HepG2 (cell line): ENCODE measurements around the gene TMX4. TPM values are rescaled to one million over a fixed set of nuclear protein-coding genes. Genes with fewer than 3 reads are reported as not detected.

Experiments used
- AKNA ChIP-seq: sonication (generic); formaldehyde crosslinking; IDR thresholded peaks from 2 replicates; pipeline ENCODE4 v1.4.0; 2020; ENCODE audit warnings: missing genetic modification reagents, borderline replicate concordance
- BCLAF1 ChIP-seq: fragments of 450-650 bp; IDR thresholded peaks from 2 replicates; pipeline ENCODE4 v1.6.1; 2017; ENCODE audit warnings: mild to moderate bottlenecking
- CEBPG ChIP-seq: IDR thresholded peaks from 2 replicates; pipeline ENCODE4 v1.6.1; 2016
- ELF3 ChIP-seq: IDR thresholded peaks from 2 replicates; pipeline ENCODE4 v1.6.1; 2016; ENCODE audit warnings: missing genetic modification reagents, missing compliant biosample characterization
- GPN1 ChIP-seq: sonication (generic); formaldehyde crosslinking; IDR thresholded peaks from 2 replicates; pipeline ENCODE4 v1.5.1; 2020; ENCODE audit warnings: missing genetic modification reagents, borderline replicate concordance
- JDP2 ChIP-seq: sonication (generic); formaldehyde crosslinking; IDR thresholded peaks from 2 replicates; pipeline ENCODE4 v1.8.1; 2022; ENCODE audit warnings: missing genetic modification reagents, borderline replicate concordance
- MBNL3 ChIP-seq: fragments of 250-450 bp; sonication (Bioruptor Pico); conservative IDR thresholded peaks from 2 replicates; pipeline ENCODE4 v1.8.0; 2022; ENCODE audit warnings: mild to moderate bottlenecking, inconsistent platforms
- MXD1 ChIP-seq: sonication (generic); formaldehyde crosslinking; IDR thresholded peaks from 2 replicates; pipeline ENCODE4 v1.4.0; 2020; ENCODE audit warnings: mild to moderate bottlenecking, missing genetic modification reagents
- NFIC ChIP-seq: IDR thresholded peaks from 2 replicates; pipeline ENCODE4 v1.6.1; 2012; ENCODE audit warnings: mild to moderate bottlenecking, low read length, inconsistent platforms
- PAWR ChIP-seq: sonication (generic); formaldehyde crosslinking; IDR thresholded peaks from 2 replicates; pipeline ENCODE4 v1.4.0; 2020; ENCODE audit warnings: missing genetic modification reagents, mild to moderate bottlenecking, borderline replicate concordance
- ZNF577 ChIP-seq: sonication (generic); formaldehyde crosslinking; IDR thresholded peaks from 2 replicates; pipeline ENCODE4 v1.4.0; 2020; ENCODE audit warnings: mild to moderate bottlenecking, low read depth, missing genetic modification reagents, borderline replicate concordance
- ZNF687 ChIP-seq: sonication (generic); formaldehyde crosslinking; IDR thresholded peaks from 2 replicates; pipeline ENCODE4 v1.5.1; 2020; ENCODE audit warnings: mild to moderate bottlenecking, missing genetic modification reagents, moderate library complexity
- polyA plus RNA-seq, 8 experiments: library from polyadenylated mRNA; depleted of rRNA in 3 of 8; stranded (reverse) in 7 of 8; unstranded in 1 of 8; fragments of >200 nt; fragmentation: Illumina TruSeq in 4 of 8; extraction: Trizol in 4 of 8; gene quantifications; 2 replicates each; pipeline versions ENCODE4 v1.2.1 to v1.2.3, GENCODE V29; 2011 to 2016; ENCODE audit warnings: low read depth in 4 of 8, missing spikeins in 1 of 8, mixed read lengths in 1 of 8; ENCODE audit not compliant: insufficient read depth in 1 of 8
- total RNA-seq, 5 experiments: library from RNA; depleted of rRNA; stranded (reverse); fragments of >200 nt; fragmentation: Illumina TruSeq; extraction: Trizol; gene quantifications; 2 replicates each; pipeline ENCODE4 v1.2.3, GENCODE V29; 2016; ENCODE audit warnings: low read depth in 1 of 5

TMX4 gene
- total and polyA plus RNA-seq, 2 of the 13 experiments (the other 11 are each of a cell fraction or from before 2014, with no cell fraction given), result 7.6 to 21.4 TPM

- TF ChIP-seq AKNA (CRISPR knock-in tag) (no peak), ZNF687 (no peak), CEBPG (CRISPR knock-in tag) (peak; percentile 32; the same call in 1 of the 2 replicates), GPN1 (no peak), ZNF577 (CRISPR knock-in tag) (no peak), JDP2 (CRISPR knock-in tag) (no peak), MBNL3 (CRISPR knock-in tag) (0 out of 2 replicates have a peak, but pooled peaks have one; percentile 0), NFIC (no peak), PAWR (CRISPR knock-in tag) (no peak), BCLAF1 (no peak), MXD1 (no peak), ELF3 (CRISPR knock-in tag) (0 out of 2 replicates have a peak, but pooled peaks have one; percentile 10)
Observed at GRCh38 chr20:7981374-7981773, 38.2 kb downstream of the TMX4 start (continued).
